AG04449 (cell line): ENCODE measurements around the gene EIF1AX.

Experiments used
- CTCF ChIA-PET: fragments of 350-600 bp; formaldehyde crosslinking; extraction: SDS; loops from one replicate; lab custom pipeline; 2021; ENCODE audit warnings: antibody characterized with exemption; lab: Yijun Ruan, JAX
- POLR2A ChIA-PET: fragments of 400-600, 350-600 bp; formaldehyde crosslinking; extraction: SDS; loops from one replicate; lab custom pipeline; 2020; ENCODE audit warnings: antibody characterized with exemption, inconsistent platforms; lab: Yijun Ruan, JAX
- DNase-seq: peaks from one replicate; pipeline ENCODE4 v3.0.0-alpha.2; 2010; ENCODE audit warnings: low read depth, low spot score
- H3K4me3 ChIP-seq: 2 replicates; pipeline ENCODE4 v1.5.1; 2011; ENCODE audit warnings: low read depth, mild to moderate bottlenecking, control low read depth, low read length
- TF ChIP-seq, protein P1 (sequence below): IDR thresholded peaks from one replicate; pipeline ENCODE4 v1.5.1; 2011; ENCODE audit warnings: mild to moderate bottlenecking, moderate library complexity, low read length, control low read depth, inconsistent platforms; ENCODE audit not compliant: insufficient read depth; ENCODE audit errors: missing control alignments

Gene EIF1AX

GRCh38 chrX:20118065-20118824 is 23.4 kb downstream of the EIF1AX start:
- CTCF ChIA-PET: interaction anchor here (1.5 kb wide), 2 partner anchors 11 to 214 kb away, joined by 3 to 4 read pairs; no protein-coding TSS in a partner anchor

GRCh38 chrX:20116577-20117240 is 24.9 kb downstream of the EIF1AX start, which contains the start of gene MAP7D2:
TSS of gene MAP7D2 (minus strand) at chrX:20116907. CDS start at chrX:20116879, 28 bp downstream.
- POLR2A ChIA-PET: no interaction called here

More at GRCh38 chrX:20118065-20118824, 23.4 kb downstream of the EIF1AX start:
- no peak for DNase-seq
- POLR2A ChIA-PET: no interaction called here
- TF ChIP-seq, protein P1, sequence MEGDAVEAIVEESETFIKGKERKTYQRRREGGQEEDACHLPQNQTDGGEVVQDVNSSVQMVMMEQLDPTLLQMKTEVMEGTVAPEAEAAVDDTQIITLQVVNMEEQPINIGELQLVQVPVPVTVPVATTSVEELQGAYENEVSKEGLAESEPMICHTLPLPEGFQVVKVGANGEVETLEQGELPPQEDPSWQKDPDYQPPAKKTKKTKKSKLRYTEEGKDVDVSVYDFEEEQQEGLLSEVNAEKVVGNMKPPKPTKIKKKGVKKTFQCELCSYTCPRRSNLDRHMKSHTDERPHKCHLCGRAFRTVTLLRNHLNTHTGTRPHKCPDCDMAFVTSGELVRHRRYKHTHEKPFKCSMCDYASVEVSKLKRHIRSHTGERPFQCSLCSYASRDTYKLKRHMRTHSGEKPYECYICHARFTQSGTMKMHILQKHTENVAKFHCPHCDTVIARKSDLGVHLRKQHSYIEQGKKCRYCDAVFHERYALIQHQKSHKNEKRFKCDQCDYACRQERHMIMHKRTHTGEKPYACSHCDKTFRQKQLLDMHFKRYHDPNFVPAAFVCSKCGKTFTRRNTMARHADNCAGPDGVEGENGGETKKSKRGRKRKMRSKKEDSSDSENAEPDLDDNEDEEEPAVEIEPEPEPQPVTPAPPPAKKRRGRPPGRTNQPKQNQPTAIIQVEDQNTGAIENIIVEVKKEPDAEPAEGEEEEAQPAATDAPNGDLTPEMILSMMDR: no peak
- H3K4me3 ChIP-seq: no peak overlapping the region

GRCh38 chrX:20116087-20116576 is 25.5 kb downstream of the EIF1AX start:
- POLR2A ChIA-PET: no interaction called here
- CTCF ChIA-PET: no interaction called here
- DNase-seq: no peak
- H3K4me3 ChIP-seq: peak overlapping the region; percentile 34
- TF ChIP-seq, protein P1: no peak

More at GRCh38 chrX:20116577-20117240, 24.9 kb downstream of the EIF1AX start, which contains the start of gene MAP7D2:
- CTCF ChIA-PET: no interaction called here
- TF ChIP-seq, protein P1: no peak
- H3K4me3 ChIP-seq: peak within 1 kb of the TSS; percentile 46
- DNase-seq: no peak

GRCh38 chrX:20112022-20112774 is 29.4 kb downstream of the EIF1AX start:
- H3K4me3 ChIP-seq: no peak overlapping the region
- ChIA-PET POLR2A (no interaction called here), CTCF (no interaction called here)
- TF ChIP-seq, protein P1: no peak
- DNase-seq: no peak

DNA sequence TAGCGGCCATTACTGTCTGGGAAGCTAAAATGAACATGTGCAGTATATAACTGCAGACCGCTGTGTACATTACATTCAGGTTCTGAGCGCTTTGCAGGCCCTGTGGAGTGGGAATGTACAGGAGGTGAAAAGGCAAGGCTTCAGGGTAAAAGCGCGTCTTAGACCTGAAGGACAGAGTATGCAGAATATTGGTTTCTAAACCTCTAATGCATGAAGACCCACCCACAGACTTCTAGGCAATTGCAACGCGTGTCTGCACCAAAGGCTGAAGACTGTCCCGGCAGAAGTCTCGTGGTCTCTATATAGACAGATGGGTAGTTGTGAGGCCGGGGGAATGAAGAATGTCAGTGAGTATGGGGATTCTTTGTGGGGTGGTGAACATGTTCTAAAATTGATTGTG is 30.4 kb downstream of the EIF1AX start:
- DNase-seq: no peak
- CTCF ChIA-PET: no interaction called here
- POLR2A ChIA-PET: no interaction called here
- no peak overlapping the region for H3K4me3 ChIP-seq
- TF ChIP-seq, protein P1: no peak
